ENCODE results near the gene ZC3HAV1L. TPM values are rescaled to one million over a fixed set of nuclear protein-coding genes. Genes with fewer than 3 reads are reported as not detected.

The ZC3HAV1L gene
- total RNA-seq, 1 experiment from 2014 or later: 11.8 TPM

DNA sequence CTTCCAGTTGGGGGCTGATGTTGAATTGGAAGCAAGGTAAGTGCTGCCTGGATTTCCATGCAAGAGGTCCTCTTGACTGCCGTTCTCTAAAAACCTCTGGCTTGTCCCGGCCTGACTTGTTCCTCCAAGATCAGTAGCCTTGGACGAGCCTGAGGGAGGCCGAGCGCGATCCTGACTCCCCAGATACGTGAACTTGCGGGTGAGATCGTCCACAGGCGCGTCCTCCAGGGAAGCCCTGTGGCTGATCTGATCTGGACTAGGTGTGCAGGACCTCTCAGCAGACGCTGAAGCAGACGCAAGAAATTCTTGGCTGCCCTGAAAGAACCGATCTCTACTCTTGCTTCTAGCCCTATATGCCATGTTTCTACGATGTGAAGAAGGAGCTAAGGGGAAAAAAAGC, 44.0 kb upstream of the ZC3HAV1L start (continued):
- TF ChIP-seq, protein P1, sequence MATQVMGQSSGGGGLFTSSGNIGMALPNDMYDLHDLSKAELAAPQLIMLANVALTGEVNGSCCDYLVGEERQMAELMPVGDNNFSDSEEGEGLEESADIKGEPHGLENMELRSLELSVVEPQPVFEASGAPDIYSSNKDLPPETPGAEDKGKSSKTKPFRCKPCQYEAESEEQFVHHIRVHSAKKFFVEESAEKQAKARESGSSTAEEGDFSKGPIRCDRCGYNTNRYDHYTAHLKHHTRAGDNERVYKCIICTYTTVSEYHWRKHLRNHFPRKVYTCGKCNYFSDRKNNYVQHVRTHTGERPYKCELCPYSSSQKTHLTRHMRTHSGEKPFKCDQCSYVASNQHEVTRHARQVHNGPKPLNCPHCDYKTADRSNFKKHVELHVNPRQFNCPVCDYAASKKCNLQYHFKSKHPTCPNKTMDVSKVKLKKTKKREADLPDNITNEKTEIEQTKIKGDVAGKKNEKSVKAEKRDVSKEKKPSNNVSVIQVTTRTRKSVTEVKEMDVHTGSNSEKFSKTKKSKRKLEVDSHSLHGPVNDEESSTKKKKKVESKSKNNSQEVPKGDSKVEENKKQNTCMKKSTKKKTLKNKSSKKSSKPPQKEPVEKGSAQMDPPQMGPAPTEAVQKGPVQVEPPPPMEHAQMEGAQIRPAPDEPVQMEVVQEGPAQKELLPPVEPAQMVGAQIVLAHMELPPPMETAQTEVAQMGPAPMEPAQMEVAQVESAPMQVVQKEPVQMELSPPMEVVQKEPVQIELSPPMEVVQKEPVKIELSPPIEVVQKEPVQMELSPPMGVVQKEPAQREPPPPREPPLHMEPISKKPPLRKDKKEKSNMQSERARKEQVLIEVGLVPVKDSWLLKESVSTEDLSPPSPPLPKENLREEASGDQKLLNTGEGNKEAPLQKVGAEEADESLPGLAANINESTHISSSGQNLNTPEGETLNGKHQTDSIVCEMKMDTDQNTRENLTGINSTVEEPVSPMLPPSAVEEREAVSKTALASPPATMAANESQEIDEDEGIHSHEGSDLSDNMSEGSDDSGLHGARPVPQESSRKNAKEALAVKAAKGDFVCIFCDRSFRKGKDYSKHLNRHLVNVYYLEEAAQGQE (IDR thresholded peaks at IDR 0.05; ENCODE audit: low read depth): no peak
- TF ChIP-seq JUND (IDR thresholded peaks at IDR 0.05) (no peak), SP1 (IDR thresholded peaks at IDR 0.05; ENCODE audit: low read depth) (no peak), SRF (IDR thresholded peaks at IDR 0.05; ENCODE audit: low read depth) (no peak), EGR1 (IDR thresholded peaks at IDR 0.05; ENCODE audit: low read depth) (no peak), SIN3A (IDR thresholded peaks at IDR 0.05; ENCODE audit: low read depth) (no peak), TCF7L2 (IDR thresholded peaks at IDR 0.05; ENCODE audit: borderline replicate concordance, extremely low read depth, insufficient read depth, insufficient read length) (no peak), RAD21 (IDR thresholded peaks at IDR 0.05; ENCODE audit: low read depth) (no peak), YY1 (IDR thresholded peaks at IDR 0.05; ENCODE audit: extremely low read depth, insufficient replicate concordance, low read depth, low read length) (no peak), EZH2phosphoT487 (IDR thresholded peaks at IDR 0.05; ENCODE audit: borderline replicate concordance) (no peak)
- TF ChIP-seq, protein P2, sequence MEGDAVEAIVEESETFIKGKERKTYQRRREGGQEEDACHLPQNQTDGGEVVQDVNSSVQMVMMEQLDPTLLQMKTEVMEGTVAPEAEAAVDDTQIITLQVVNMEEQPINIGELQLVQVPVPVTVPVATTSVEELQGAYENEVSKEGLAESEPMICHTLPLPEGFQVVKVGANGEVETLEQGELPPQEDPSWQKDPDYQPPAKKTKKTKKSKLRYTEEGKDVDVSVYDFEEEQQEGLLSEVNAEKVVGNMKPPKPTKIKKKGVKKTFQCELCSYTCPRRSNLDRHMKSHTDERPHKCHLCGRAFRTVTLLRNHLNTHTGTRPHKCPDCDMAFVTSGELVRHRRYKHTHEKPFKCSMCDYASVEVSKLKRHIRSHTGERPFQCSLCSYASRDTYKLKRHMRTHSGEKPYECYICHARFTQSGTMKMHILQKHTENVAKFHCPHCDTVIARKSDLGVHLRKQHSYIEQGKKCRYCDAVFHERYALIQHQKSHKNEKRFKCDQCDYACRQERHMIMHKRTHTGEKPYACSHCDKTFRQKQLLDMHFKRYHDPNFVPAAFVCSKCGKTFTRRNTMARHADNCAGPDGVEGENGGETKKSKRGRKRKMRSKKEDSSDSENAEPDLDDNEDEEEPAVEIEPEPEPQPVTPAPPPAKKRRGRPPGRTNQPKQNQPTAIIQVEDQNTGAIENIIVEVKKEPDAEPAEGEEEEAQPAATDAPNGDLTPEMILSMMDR (IDR thresholded peaks at IDR 0.05 in 2 of 3, conservative IDR thresholded peaks at IDR 0.05 in 1 of 3; ENCODE audit: borderline replicate concordance in 1 of 3, insufficient read depth in 1 of 3, low read depth in 2 of 3, low read length in 2 of 3): no peak
- TF ChIP-seq, protein P3, sequence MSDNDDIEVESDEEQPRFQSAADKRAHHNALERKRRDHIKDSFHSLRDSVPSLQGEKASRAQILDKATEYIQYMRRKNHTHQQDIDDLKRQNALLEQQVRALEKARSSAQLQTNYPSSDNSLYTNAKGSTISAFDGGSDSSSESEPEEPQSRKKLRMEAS (IDR thresholded peaks at IDR 0.05): no peak
- TF ChIP-seq, protein P4, sequence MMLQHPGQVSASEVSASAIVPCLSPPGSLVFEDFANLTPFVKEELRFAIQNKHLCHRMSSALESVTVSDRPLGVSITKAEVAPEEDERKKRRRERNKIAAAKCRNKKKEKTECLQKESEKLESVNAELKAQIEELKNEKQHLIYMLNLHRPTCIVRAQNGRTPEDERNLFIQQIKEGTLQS (IDR thresholded peaks at IDR 0.05): no peak
